Measurements from ENCODE around the gene DRAM1. TPM values are rescaled to one million over a fixed set of nuclear protein-coding genes. Genes with fewer than 3 reads are reported as not detected.

The DRAM1 gene
- total and polyA plus RNA-seq, 9 of the 15 experiments (the other 6 are each of a cell fraction or from before 2014, with no cell fraction given): 1.4 to 4.3 (median 2.7) TPM

GRCh38 chr12:101870925-101871324 lies 6.5 kb upstream of the DRAM1 start:
- 100% methylated on average over 1 of the region's 1 CpG for WGBS (ENCODE audit: insufficient coverage, low coverage, missing lambda C conversion rate)
- intact Hi-C loops (cut with micrococcal nuclease): no loop called here
- Histone ChIP-seq H3K9ac (ENCODE audit: insufficient read depth in 1 of 2, low read depth in 2 of 2, low read length in 2 of 2) (no peak overlapping the region), H3K36me3 (ENCODE audit: control insufficient read depth, insufficient read depth, low read length) (no peaks in the 10 kb centered on the region), H3K27me3 (ENCODE audit: control insufficient read depth in 2 of 2, insufficient read depth in 2 of 2, low read length in 2 of 2) (no peaks in the 10 kb centered on the region), H3K27ac (ENCODE audit: extremely low read depth, low read depth, low read length) (no peak overlapping the region), H2AFZ (ENCODE audit: low read depth, low read length) (peak overlapping the region; percentile 24; the same call in 1 of the 2 replicates), H3K4me1 (replicated peaks in 1 of 2; ENCODE audit: control insufficient read depth in 2 of 2, insufficient read depth in 2 of 2, low read length in 2 of 2) (peaks cover 3 to 15% of the 10 kb centered on the region in 2 experiments; a peak in 3 of 5 replicates), H3K4me2 (ENCODE audit: insufficient read depth, low read length) (no peak overlapping the region), H3K79me2 (ENCODE audit: control insufficient read depth, insufficient read depth, low read length) (no peaks in the 10 kb centered on the region), H3K9me3 (replicated peaks; ENCODE audit: control insufficient read depth, insufficient read depth, low read depth, low read length) (no peaks in the 10 kb centered on the region), H4K20me1 (replicated peaks; ENCODE audit: control insufficient read depth, insufficient read depth, low read length) (no peaks in the 10 kb centered on the region), H3K9me1 (ENCODE audit: control insufficient read depth, insufficient read depth, low read length) (no peaks in the 10 kb centered on the region), H3K4me3 (no peak overlapping the region)
- in situ Hi-C loops (cut with MboI): no loop called here
- no peak for FAIRE-seq
- ChIA-PET CTCF (ENCODE audit: low intra/inter-chr PET ratio) (no interaction called here), POLR2A (no interaction called here)
- TF ChIP-seq E2F5 (CRISPR knock-in tag; IDR thresholded peaks at IDR 0.05) (no peak), ZNF354B (CRISPR knock-in tag; IDR thresholded peaks at IDR 0.05) (no peak), ZNF79 (CRISPR knock-in tag; IDR thresholded peaks at IDR 0.05; ENCODE audit: low read depth) (no peak), ATF6 (CRISPR knock-in tag; IDR thresholded peaks at IDR 0.05) (no peak), TEAD4 (IDR thresholded peaks at IDR 0.05; ENCODE audit: low read length) (no peak), TEAD4 (CRISPR knock-in tag; IDR thresholded peaks at IDR 0.05; ENCODE audit: borderline replicate concordance) (no peak), DMBX1 (CRISPR knock-in tag; IDR thresholded peaks at IDR 0.05; ENCODE audit: borderline replicate concordance) (no peak), ZNF444 (CRISPR knock-in tag; IDR thresholded peaks at IDR 0.05) (no peak), SMARCC2 (IDR thresholded peaks at IDR 0.05; ENCODE audit: low read depth) (no peak), PRPF4 (IDR thresholded peaks at IDR 0.05; ENCODE audit: insufficient read depth, low read depth, low read length, poor library complexity, severe bottlenecking) (no peak), NUFIP1 (IDR thresholded peaks at IDR 0.05; ENCODE audit: partially characterized antibody) (no peak), ZBTB1 (CRISPR knock-in tag; IDR thresholded peaks at IDR 0.05; ENCODE audit: borderline replicate concordance, low read depth) (no peak), STAT5A (IDR thresholded peaks at IDR 0.05; ENCODE audit: borderline replicate concordance, low read length) (no peak), ETS1 (conservative IDR thresholded peaks at IDR 0.05; ENCODE audit: control insufficient read depth, low read depth, low read length) (no peak), TAF15 (IDR thresholded peaks at IDR 0.05; ENCODE audit: low read depth, low read length) (no peak)
- DNase-seq (ENCODE audit: extremely low read depth in 1 of 4, low spot score in 3 of 4): no peak
- ATAC-seq: no peak
- no TSS peak for BruUV-seq (replicated peaks)

Data from K562 (cell line).